ENCODE measurements around the gene SPAG9. TPM values are rescaled to one million over a fixed set of nuclear protein-coding genes. Genes with fewer than 3 reads are reported as not detected.

The SPAG9 gene
- total RNA-seq, 1 experiment from 2014 or later, result 54.3 TPM

DNA sequence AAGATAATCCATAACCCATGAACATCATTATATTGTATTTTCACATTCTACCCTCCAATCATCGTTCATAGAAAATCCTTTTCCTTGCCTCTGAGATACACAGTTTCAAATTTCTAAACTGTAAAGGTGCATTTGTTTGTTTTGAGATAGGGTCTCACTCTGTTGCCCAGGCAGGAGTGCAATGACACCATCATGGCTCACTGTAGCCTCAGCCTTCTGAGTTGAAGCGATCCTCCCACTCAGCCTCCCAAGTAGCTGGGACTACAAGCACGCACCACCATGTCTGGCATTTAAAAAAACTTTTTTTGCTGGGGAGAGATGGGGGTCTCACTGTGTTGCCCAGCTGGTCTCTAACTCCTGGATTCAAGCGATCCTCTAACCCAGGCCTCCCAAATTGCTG is 196.4 kb downstream of the SPAG9 start:
- Histone ChIP-seq H4K91ac (ENCODE audit: insufficient read length, low read depth, low read length) (no peak overlapping the region), H4K5ac (ENCODE audit: insufficient read length, low read depth, low read length) (no peak overlapping the region), H3K23me2 (ENCODE audit: insufficient read length, low read depth, low read length, poor library complexity, severe bottlenecking) (no peaks in the 10 kb centered on the region), H4K20me1 (ENCODE audit: control insufficient read depth, insufficient read depth, insufficient read length) (no peaks in the 10 kb centered on the region), H2BK120ac (ENCODE audit: low read depth, low read length, poor library complexity, severe bottlenecking) (no peak overlapping the region), H3K27ac (ENCODE audit: insufficient read length, low read depth, low read length) (no peak overlapping the region), H3K18ac (ENCODE audit: insufficient read length, low read depth, low read length) (no peak overlapping the region), H3K4me2 (ENCODE audit: insufficient read depth, insufficient read length, low read length) (no peak overlapping the region), H2BK5ac (ENCODE audit: insufficient read length, low read length) (no peak overlapping the region), H3T11ph (ENCODE audit: low read length) (no peak overlapping the region), H3K4ac (ENCODE audit: low read depth, low read length) (no peak overlapping the region), H3K9me3 (ENCODE audit: control insufficient read depth, low read depth, low read length) (no peaks in the 10 kb centered on the region), H2AFZ (ENCODE audit: low read length) (no peak overlapping the region), H3K4me1 (ENCODE audit: insufficient read depth, low read length) (peaks cover 3% of the 10 kb centered on the region; the same call in 1 of the 2 replicates), H3K27me3 (ENCODE audit: insufficient read depth, low read length) (no peaks in the 10 kb centered on the region), H2BK12ac (ENCODE audit: insufficient read length, low read depth, low read length) (no peak overlapping the region), H2BK20ac (ENCODE audit: low read depth, low read length, poor library complexity, severe bottlenecking) (no peak overlapping the region), H3K9ac (ENCODE audit: extremely low read depth, insufficient read length, low read length) (no peak overlapping the region), H3K23ac (ENCODE audit: insufficient read length, low read depth, low read length) (no peak overlapping the region), H4K8ac (replicated peaks; ENCODE audit: insufficient read length, low read depth, low read length) (no peak overlapping the region), H3K56ac (ENCODE audit: insufficient read length, low read depth, low read length) (no peak overlapping the region), H3K79me2 (ENCODE audit: insufficient read depth, low read length) (no peaks in the 10 kb centered on the region), H2AK5ac (ENCODE audit: insufficient read length, low read length) (no peak overlapping the region), H3K79me1 (ENCODE audit: insufficient read depth, low read depth, low read length, poor library complexity, severe bottlenecking) (no peaks in the 10 kb centered on the region), H2BK15ac (ENCODE audit: low read depth, low read length) (no peak overlapping the region), H3K14ac (ENCODE audit: insufficient read depth, low read length) (no peak overlapping the region)
- no peak overlapping the region for H3K4me3 Mint-ChIP-seq
- peaks cover 33 to 47% of the 10 kb centered on the region in 2 experiments for H3K4me1 Mint-ChIP-seq
- no peak for DNase-seq
- TF ChIP-seq, protein P1, sequence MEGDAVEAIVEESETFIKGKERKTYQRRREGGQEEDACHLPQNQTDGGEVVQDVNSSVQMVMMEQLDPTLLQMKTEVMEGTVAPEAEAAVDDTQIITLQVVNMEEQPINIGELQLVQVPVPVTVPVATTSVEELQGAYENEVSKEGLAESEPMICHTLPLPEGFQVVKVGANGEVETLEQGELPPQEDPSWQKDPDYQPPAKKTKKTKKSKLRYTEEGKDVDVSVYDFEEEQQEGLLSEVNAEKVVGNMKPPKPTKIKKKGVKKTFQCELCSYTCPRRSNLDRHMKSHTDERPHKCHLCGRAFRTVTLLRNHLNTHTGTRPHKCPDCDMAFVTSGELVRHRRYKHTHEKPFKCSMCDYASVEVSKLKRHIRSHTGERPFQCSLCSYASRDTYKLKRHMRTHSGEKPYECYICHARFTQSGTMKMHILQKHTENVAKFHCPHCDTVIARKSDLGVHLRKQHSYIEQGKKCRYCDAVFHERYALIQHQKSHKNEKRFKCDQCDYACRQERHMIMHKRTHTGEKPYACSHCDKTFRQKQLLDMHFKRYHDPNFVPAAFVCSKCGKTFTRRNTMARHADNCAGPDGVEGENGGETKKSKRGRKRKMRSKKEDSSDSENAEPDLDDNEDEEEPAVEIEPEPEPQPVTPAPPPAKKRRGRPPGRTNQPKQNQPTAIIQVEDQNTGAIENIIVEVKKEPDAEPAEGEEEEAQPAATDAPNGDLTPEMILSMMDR (conservative IDR thresholded peaks at IDR 0.05), result no peak
- no peak overlapping the region for H3K27ac Mint-ChIP-seq
- no peaks in the 10 kb centered on the region for H3K9me3 Mint-ChIP-seq
- no CpG with 5 or more reads among the region's 4 CpGs for WGBS (ENCODE audit: extremely low coverage, insufficient read length, low lambda C conversion rate)
- no peaks in the 10 kb centered on the region for H3K36me3 Mint-ChIP-seq (ENCODE audit: insufficient read depth in 1 of 3, low read depth in 3 of 3)
- H3K27me3 Mint-ChIP-seq (ENCODE audit: low read depth), result peaks cover 8% of the 10 kb centered on the region

Data from H9 (cell line).